NAMALWA (cell line): ENCODE data around the gene CCDC9B.

Experiments used
- DNase-seq: peaks from one replicate; pipeline ENCODE4 v3.0.0-alpha.2; 2015; ENCODE audit warnings: low spot score

Gene CCDC9B

GRCh38 chr15:40329804-40330203 is 10.9 kb downstream of the CCDC9B start:
- no peak for DNase-seq

- no peak for DNase-seq
Observed at GRCh38 chr15:40328751-40329150, 12.0 kb downstream of the CCDC9B start.

- DNase-seq: no peak
Observed at GRCh38 chr15:40328176-40328575, 12.6 kb downstream of the CCDC9B start.

GRCh38 chr15:40327457-40327856 is 13.3 kb downstream of the CCDC9B start:
- no peak for DNase-seq

GRCh38 chr15:40325700-40326099 is 15.0 kb downstream of the CCDC9B start:
- no peak for DNase-seq

GRCh38 chr15:40325188-40325587 is 15.6 kb downstream of the CCDC9B start:
- no peak for DNase-seq

GRCh38 chr15:40323953-40324937 is 16.5 kb downstream of the CCDC9B start:
- DNase-seq: no peak

GRCh38 chr15:40323239-40323952 is 17.3 kb downstream of the CCDC9B start, which contains the start of gene INAFM2:
Gene INAFM2, plus strand, starts transcription at chr15:40323692. Its CDS starts 364 bp downstream, at chr15:40324056.
- peak; percentile 96 for DNase-seq

GRCh38 chr15:40322531-40323238 is 18.1 kb downstream of the CCDC9B start:
- no peak for DNase-seq

- peak; percentile 87 for DNase-seq
Observed at GRCh38 chr15:40320931-40321371, 19.8 kb downstream of the CCDC9B start.

- DNase-seq: no peak
Observed at GRCh38 chr15:40320409-40320808, 20.3 kb downstream of the CCDC9B start.

- no peak for DNase-seq
Observed at GRCh38 chr15:40317580-40317979, 23.2 kb downstream of the CCDC9B start.

- no peak for DNase-seq
Observed at GRCh38 chr15:40316931-40317330, 23.8 kb downstream of the CCDC9B start.

GRCh38 chr15:40314723-40315276 is 25.9 kb downstream of the CCDC9B start:
- no peak for DNase-seq

- DNase-seq: peak; percentile 64
Observed at GRCh38 chr15:40313531-40314398, 27.0 kb downstream of the CCDC9B start.

- DNase-seq: no peak
Observed at GRCh38 chr15:40312370-40313158, 28.2 kb downstream of the CCDC9B start.

- DNase-seq: no peak
Observed at GRCh38 chr15:40310993-40311392, 29.7 kb downstream of the CCDC9B start.

GRCh38 chr15:40310001-40310959 is 30.5 kb downstream of the CCDC9B start:
- DNase-seq: peak; percentile 67

GRCh38 chr15:40309344-40309862 is 31.3 kb downstream of the CCDC9B start:
- no peak for DNase-seq
